ENCODE measurements around the gene CDK5.

DNA sequence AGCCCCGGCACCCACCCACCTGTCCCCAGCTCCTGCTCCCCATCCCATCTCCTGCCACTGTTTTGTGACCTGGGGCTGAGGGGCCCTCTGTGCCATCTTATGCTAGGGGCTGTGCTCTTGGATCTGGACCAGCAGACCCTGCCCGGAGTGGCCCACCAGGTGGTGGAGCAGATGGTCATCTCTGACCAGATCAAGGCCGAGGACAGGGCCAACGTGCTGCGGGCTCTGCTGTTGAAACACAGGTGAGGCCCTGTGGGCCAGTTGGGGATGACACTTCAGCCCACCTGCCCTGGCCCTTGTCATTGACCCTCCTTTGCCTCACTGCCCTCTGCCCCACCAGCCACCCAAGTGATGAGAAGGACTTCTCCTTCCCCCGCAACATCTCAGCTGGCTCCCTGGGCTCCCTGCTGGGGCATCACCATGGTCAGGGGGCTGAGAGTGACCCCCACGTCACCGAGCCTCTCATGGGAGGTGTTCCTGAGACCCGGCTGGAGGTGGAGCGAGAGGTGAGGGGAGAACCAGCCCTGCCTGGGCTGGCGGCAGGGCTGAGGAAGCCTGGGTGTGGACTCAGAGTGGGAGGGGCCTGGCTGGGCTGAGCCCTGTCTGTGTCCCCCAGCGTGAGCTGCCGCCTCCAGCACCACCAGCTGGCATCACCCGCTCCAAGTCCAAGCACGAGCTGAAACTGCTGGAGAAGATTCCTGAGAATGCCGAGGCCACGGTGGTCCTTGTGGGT is 12.3 kb upstream of the CDK5 start:
- TF ChIP-seq, protein P1, sequence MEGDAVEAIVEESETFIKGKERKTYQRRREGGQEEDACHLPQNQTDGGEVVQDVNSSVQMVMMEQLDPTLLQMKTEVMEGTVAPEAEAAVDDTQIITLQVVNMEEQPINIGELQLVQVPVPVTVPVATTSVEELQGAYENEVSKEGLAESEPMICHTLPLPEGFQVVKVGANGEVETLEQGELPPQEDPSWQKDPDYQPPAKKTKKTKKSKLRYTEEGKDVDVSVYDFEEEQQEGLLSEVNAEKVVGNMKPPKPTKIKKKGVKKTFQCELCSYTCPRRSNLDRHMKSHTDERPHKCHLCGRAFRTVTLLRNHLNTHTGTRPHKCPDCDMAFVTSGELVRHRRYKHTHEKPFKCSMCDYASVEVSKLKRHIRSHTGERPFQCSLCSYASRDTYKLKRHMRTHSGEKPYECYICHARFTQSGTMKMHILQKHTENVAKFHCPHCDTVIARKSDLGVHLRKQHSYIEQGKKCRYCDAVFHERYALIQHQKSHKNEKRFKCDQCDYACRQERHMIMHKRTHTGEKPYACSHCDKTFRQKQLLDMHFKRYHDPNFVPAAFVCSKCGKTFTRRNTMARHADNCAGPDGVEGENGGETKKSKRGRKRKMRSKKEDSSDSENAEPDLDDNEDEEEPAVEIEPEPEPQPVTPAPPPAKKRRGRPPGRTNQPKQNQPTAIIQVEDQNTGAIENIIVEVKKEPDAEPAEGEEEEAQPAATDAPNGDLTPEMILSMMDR (IDR thresholded peaks at IDR 0.05), result no peak
- no peak for TF ChIP-seq POLR2A (IDR thresholded peaks at IDR 0.05)

All from adrenal gland (tissue), 5 donors.